Measurements from ENCODE around the gene C11orf42.
"Not testable (repeated sequence)": the region's sequence is repeated elsewhere in the genome, so short reads cannot be mapped to it uniquely, and the experiment has no call there.

The C11orf42 gene

GRCh38 chr11:6224421-6224820 lies 19.1 kb downstream of the C11orf42 start:
- no peak for DNase-seq

GRCh38 chr11:6225024-6225423 lies 19.7 kb downstream of the C11orf42 start:
- DNase-seq: no peak

- no peak for DNase-seq
Observed at GRCh38 chr11:6225896-6226295, 20.5 kb downstream of the C11orf42 start.

- no peak for DNase-seq
Observed at GRCh38 chr11:6228520-6228919, 23.2 kb downstream of the C11orf42 start.

GRCh38 chr11:6229911-6230310 lies 24.6 kb downstream of the C11orf42 start:
- DNase-seq: no peak

GRCh38 chr11:6232899-6233298 lies 27.5 kb downstream of the C11orf42 start:
- DNase-seq: no peak

GRCh38 chr11:6233984-6234386 lies 28.6 kb downstream of the C11orf42 start:
- no peak for DNase-seq

GRCh38 chr11:6234387-6235107 lies 29.2 kb downstream of the C11orf42 start, which contains the start of gene FHIP1B:
Gene FHIP1B (minus strand): TSS chr11:6234636. CDS start chr11:6224516, 10,120 bp downstream.
- peak; percentile 99 for DNase-seq

- DNase-seq: no peak
Observed at GRCh38 chr11:6237266-6237665, 31.9 kb downstream of the C11orf42 start.

- no peak for DNase-seq
Observed at GRCh38 chr11:6237761-6238302, 32.5 kb downstream of the C11orf42 start.

GRCh38 chr11:6238902-6239301 lies 33.5 kb downstream of the C11orf42 start, which contains the start of gene CNGA4:
Gene CNGA4 (plus strand): TSS chr11:6239089. CDS start chr11:6239207, 118 bp downstream.
- DNase-seq: peak; percentile 44

- DNase-seq: no peak
Observed at GRCh38 chr11:6240139-6240538, 34.8 kb downstream of the C11orf42 start.

- DNase-seq: no peak
Observed at GRCh38 chr11:6240781-6241180, 35.4 kb downstream of the C11orf42 start.

- DNase-seq: no peak
Observed at GRCh38 chr11:6241316-6241715, 36.0 kb downstream of the C11orf42 start.

- DNase-seq: no peak
Observed at GRCh38 chr11:6245536-6245935, 40.2 kb downstream of the C11orf42 start.

- no peak for DNase-seq
Observed at GRCh38 chr11:6248248-6248647, 42.9 kb downstream of the C11orf42 start.

GRCh38 chr11:6248897-6249296 lies 43.5 kb downstream of the C11orf42 start:
- DNase-seq: not testable (repeated sequence)

GRCh38 chr11:6249770-6250555 lies 44.6 kb downstream of the C11orf42 start:
- no peak for DNase-seq

- DNase-seq: no peak
Observed at GRCh38 chr11:6251120-6251733, 45.9 kb downstream of the C11orf42 start.

- no peak for DNase-seq
Observed at GRCh38 chr11:6251990-6252473, 46.7 kb downstream of the C11orf42 start.

GRCh38 chr11:6253197-6253596 lies 47.8 kb downstream of the C11orf42 start:
- no peak for DNase-seq

- DNase-seq: no peak
Observed at GRCh38 chr11:6258141-6258540, 52.8 kb downstream of the C11orf42 start.

- no peak for DNase-seq
Observed at GRCh38 chr11:6258571-6259081, 53.3 kb downstream of the C11orf42 start.
